Trophoblast cell (in vitro differentiated cells and primary cell): Measurements from ENCODE around the gene CDKAL1.

Experiments
- DNase-seq, 2 donors: peaks; one replicate each; pipeline ENCODE4 v3.0.0-alpha.2; 2016
- H2AFZ ChIP-seq: 2 replicates; pipeline ENCODE4 v1.6.1; 2013; ENCODE audit warnings: low read length, moderate library complexity, mild to moderate bottlenecking; ENCODE audit not compliant: insufficient read depth, poor library complexity
- H2AK5ac ChIP-seq: 2 replicates; pipeline ENCODE4 v1.6.1; 2013; ENCODE audit warnings: mild to moderate bottlenecking, low read length
- H2BK120ac ChIP-seq: 2 replicates; pipeline ENCODE4 v1.6.1; 2013; ENCODE audit warnings: low read length, mild to moderate bottlenecking, moderate library complexity; ENCODE audit not compliant: insufficient read depth, poor library complexity
- H2BK12ac ChIP-seq: 2 replicates; pipeline ENCODE4 v1.6.1; 2013; ENCODE audit warnings: mild to moderate bottlenecking, low read length, moderate library complexity
- H2BK5ac ChIP-seq: 2 replicates; pipeline ENCODE4 v1.6.1; 2013; ENCODE audit warnings: low read length, low read depth, moderate library complexity, mild to moderate bottlenecking; ENCODE audit not compliant: poor library complexity
- H3K14ac ChIP-seq: 2 replicates; pipeline ENCODE4 v1.6.1; 2013; ENCODE audit warnings: mild to moderate bottlenecking, low read length
- H3K18ac ChIP-seq: 2 replicates; pipeline ENCODE4 v1.6.1; 2013; ENCODE audit warnings: mild to moderate bottlenecking, low read length
- H3K23ac ChIP-seq: 2 replicates; pipeline ENCODE4 v1.6.1; 2013; ENCODE audit warnings: low read length
- H3K27ac ChIP-seq: 2 replicates; pipeline ENCODE4 v1.5.1; 2013; ENCODE audit warnings: low read depth, mild to moderate bottlenecking, inconsistent platforms, low read length, moderate library complexity
- H3K27me3 ChIP-seq: 2 replicates; pipeline ENCODE4 v1.6.1; 2013; ENCODE audit warnings: inconsistent platforms, mild to moderate bottlenecking, low read length, moderate library complexity; ENCODE audit not compliant: insufficient read depth
- H3K36me3 ChIP-seq, 2 experiments: 1 replicate in 1 of 2; 2 replicates in 1 of 2; pipeline ENCODE4 v1.6.1; 2013; ENCODE audit warnings: low read length in 2 of 2, mild to moderate bottlenecking in 2 of 2, moderate library complexity in 1 of 2; ENCODE audit not compliant: insufficient read depth in 2 of 2, control insufficient read depth in 1 of 2
- H3K4ac ChIP-seq: 2 replicates; pipeline ENCODE4 v1.6.1; 2013; ENCODE audit warnings: low read depth, mild to moderate bottlenecking, low read length, moderate library complexity
- H3K4me1 ChIP-seq, 2 experiments: 1 replicate in 1 of 2; 2 replicates in 1 of 2; pipeline ENCODE4 v1.6.1; 2013; ENCODE audit warnings: low read length in 2 of 2, mild to moderate bottlenecking in 2 of 2, moderate library complexity in 1 of 2; ENCODE audit not compliant: insufficient read depth in 2 of 2, control insufficient read depth in 1 of 2
- H3K4me2 ChIP-seq: 2 replicates; pipeline ENCODE4 v1.6.1; 2013; ENCODE audit warnings: inconsistent platforms, mild to moderate bottlenecking, low read length, moderate library complexity
- H3K4me3 ChIP-seq: 2 replicates; pipeline ENCODE4 v1.5.1; 2013; ENCODE audit warnings: mild to moderate bottlenecking, low read depth, low read length, inconsistent platforms
- H3K79me1 ChIP-seq: one replicate; pipeline ENCODE4 v1.6.1; 2013; ENCODE audit warnings: low read length
- H3K79me2 ChIP-seq: 2 replicates; pipeline ENCODE4 v1.6.1; 2013; ENCODE audit warnings: low read length, mild to moderate bottlenecking; ENCODE audit not compliant: control insufficient read depth, insufficient read depth, poor library complexity
- H3K9ac ChIP-seq: 2 replicates; pipeline ENCODE4 v1.6.1; 2013; ENCODE audit warnings: mild to moderate bottlenecking, low read length
- H3K9me3 ChIP-seq: 2 replicates; pipeline ENCODE4 v1.6.1; 2013; ENCODE audit warnings: low read depth, mild to moderate bottlenecking, control low read depth, inconsistent platforms, low read length; ENCODE audit not compliant: insufficient read depth
- H4K12ac ChIP-seq: 2 replicates; pipeline ENCODE4 v1.6.1; 2013; ENCODE audit warnings: low read depth, mild to moderate bottlenecking, low read length, moderate library complexity
- H4K8ac ChIP-seq: 2 replicates; pipeline ENCODE4 v1.6.1; 2013; ENCODE audit warnings: low read depth, mild to moderate bottlenecking, low read length, moderate library complexity
- H4K91ac ChIP-seq: one replicate; pipeline ENCODE4 v1.6.1; 2013; ENCODE audit warnings: low read depth, mild to moderate bottlenecking, low read length, moderate library complexity
- WGBS: extraction: QIAGEN DNeasy Blood & Tissue Kit; methylation state at CpG from one replicate; pipeline ENCODE4 v1.1.7; 2013; ENCODE audit warnings: missing lambda C conversion rate; ENCODE audit not compliant: insufficient read length, insufficient coverage; ENCODE audit errors: extremely low coverage; 5-methylcytosine and 5-hydroxymethylcytosine counted together

Gene CDKAL1

DNA sequence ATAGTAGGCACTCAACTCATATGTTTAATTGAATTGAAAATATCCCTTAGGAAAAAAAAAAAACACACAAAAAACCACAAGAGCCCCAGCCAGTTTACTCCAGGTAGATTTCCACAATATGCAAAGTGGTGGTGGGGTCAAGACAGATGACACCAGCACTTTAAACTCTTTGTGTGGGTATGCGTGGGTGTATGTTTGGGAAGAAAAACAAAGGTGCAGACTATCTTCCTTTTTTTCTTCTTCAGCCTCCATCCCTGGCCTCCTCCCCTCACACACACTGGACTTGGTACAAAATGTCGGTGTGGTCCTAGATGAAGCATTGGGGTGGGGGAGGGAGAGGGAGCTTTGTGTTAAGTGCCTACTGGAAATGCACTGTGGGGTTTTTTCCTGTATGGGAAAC lies 42.2 kb upstream of the CDKAL1 start:
- Histone ChIP-seq H3K36me3 (peaks cover 19 to 28% of the 10 kb centered on the region in 2 experiments), H3K4ac (no peak overlapping the region), H4K8ac (no peak overlapping the region), H3K4me1 (no peaks in the 10 kb centered on the region), H3K79me2 (no peaks in the 10 kb centered on the region), H3K9ac (no peak overlapping the region), H3K27me3 (no peaks in the 10 kb centered on the region), H3K4me2 (no peak overlapping the region), H2BK120ac (no peak overlapping the region), H2AFZ (no peak overlapping the region), H4K12ac (no peak overlapping the region), H3K18ac (no peak overlapping the region), H3K23ac (no peak overlapping the region), H3K9me3 (no peaks in the 10 kb centered on the region), H2BK12ac (no peak overlapping the region), H4K91ac (no peak overlapping the region), H3K79me1 (no peaks in the 10 kb centered on the region), H3K14ac (no peak overlapping the region), H2BK5ac (no peak overlapping the region), H2AK5ac (no peak overlapping the region), H3K4me3 (no peak overlapping the region), H3K27ac (no peak overlapping the region)
- WGBS: no CpG with 5 or more reads among the region's 2 CpGs
- DNase-seq: no peak

GRCh38 chr6:20497216-20498040 lies 36.8 kb upstream of the CDKAL1 start:
- no peak overlapping the region for H2AK5ac ChIP-seq
- no peak overlapping the region for H4K12ac ChIP-seq
- no peak overlapping the region for H3K27ac ChIP-seq
- H3K36me3 ChIP-seq: peaks cover 2 to 3% of the 10 kb centered on the region in 2 experiments
- no peak overlapping the region for H4K91ac ChIP-seq
- no peak for DNase-seq
- no peak overlapping the region for H2BK120ac ChIP-seq
- no peak overlapping the region for H2AFZ ChIP-seq
- H3K79me1 ChIP-seq: no peaks in the 10 kb centered on the region
- no peak overlapping the region for H3K4me3 ChIP-seq
- H2BK12ac ChIP-seq: no peak overlapping the region
- no peak overlapping the region for H2BK5ac ChIP-seq
- no peak overlapping the region for H3K23ac ChIP-seq
- no peaks in the 10 kb centered on the region for H3K27me3 ChIP-seq
- H3K9me3 ChIP-seq: no peaks in the 10 kb centered on the region
- no peak overlapping the region for H3K9ac ChIP-seq
- no CpG with 5 or more reads among the region's 8 CpGs for WGBS
- H4K8ac ChIP-seq: no peak overlapping the region
- H3K18ac ChIP-seq: no peak overlapping the region
- no peak overlapping the region for H3K4ac ChIP-seq
- H3K14ac ChIP-seq: no peak overlapping the region
- H3K79me2 ChIP-seq: no peaks in the 10 kb centered on the region
- H3K4me1 ChIP-seq: no peaks in the 10 kb centered on the region
- H3K4me2 ChIP-seq: no peak overlapping the region

DNA sequence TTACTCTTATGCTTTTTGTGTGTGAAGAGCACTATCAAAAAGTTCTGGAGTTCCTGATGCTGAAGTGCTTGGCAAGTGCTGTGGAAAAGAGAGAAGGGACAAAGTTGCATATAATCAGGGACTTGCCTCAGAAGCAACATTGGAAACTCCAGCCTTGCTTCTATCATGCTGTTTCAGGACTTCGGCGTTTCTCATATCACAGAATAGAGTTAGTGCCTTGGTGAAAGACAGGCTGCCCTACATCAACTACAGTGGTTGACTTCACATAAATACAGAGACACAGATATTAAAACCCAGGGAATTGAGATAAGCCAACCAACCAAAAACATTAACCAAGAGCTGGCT lies 36.2 kb upstream of the CDKAL1 start:
- Histone ChIP-seq H2BK12ac (no peak overlapping the region), H3K79me2 (no peaks in the 10 kb centered on the region), H3K4me3 (no peak overlapping the region), H3K23ac (no peak overlapping the region), H3K18ac (no peak overlapping the region), H3K9me3 (no peaks in the 10 kb centered on the region), H2AK5ac (no peak overlapping the region), H2BK5ac (no peak overlapping the region), H3K36me3 (peaks cover 2 to 3% of the 10 kb centered on the region in 2 experiments), H3K4me2 (no peak overlapping the region), H3K27ac (no peak overlapping the region), H3K4me1 (no peaks in the 10 kb centered on the region), H4K8ac (no peak overlapping the region), H4K91ac (no peak overlapping the region), H3K79me1 (no peaks in the 10 kb centered on the region), H3K9ac (no peak overlapping the region), H3K14ac (no peak overlapping the region), H2BK120ac (no peak overlapping the region), H4K12ac (no peak overlapping the region), H3K4ac (no peak overlapping the region), H2AFZ (no peak overlapping the region), H3K27me3 (no peaks in the 10 kb centered on the region)
- DNase-seq: no peak
- no CpG with 5 or more reads among the region's 2 CpGs for WGBS

- H3K36me3 ChIP-seq: no peaks in the 10 kb centered on the region
- H2BK5ac ChIP-seq: no peak overlapping the region
- H3K9me3 ChIP-seq: no peaks in the 10 kb centered on the region
- H4K12ac ChIP-seq: no peak overlapping the region
- DNase-seq: no peak
- no peaks in the 10 kb centered on the region for H3K27me3 ChIP-seq
- H2BK120ac ChIP-seq: no peak overlapping the region
- H4K8ac ChIP-seq: no peak overlapping the region
- H2AFZ ChIP-seq: no peak overlapping the region
- H3K4me3 ChIP-seq: no peak overlapping the region
- H3K27ac ChIP-seq: no peak overlapping the region
- H3K4me1 ChIP-seq: no peaks in the 10 kb centered on the region
- no peak overlapping the region for H3K14ac ChIP-seq
- no peak overlapping the region for H4K91ac ChIP-seq
- no peak overlapping the region for H3K4ac ChIP-seq
- H2AK5ac ChIP-seq: no peak overlapping the region
- no peaks in the 10 kb centered on the region for H3K79me2 ChIP-seq
- no peak overlapping the region for H3K23ac ChIP-seq
- H3K18ac ChIP-seq: no peak overlapping the region
- no peak overlapping the region for H3K4me2 ChIP-seq
- H2BK12ac ChIP-seq: no peak overlapping the region
- no CpG with 5 or more reads among the region's 2 CpGs for WGBS
- no peak overlapping the region for H3K9ac ChIP-seq
- H3K79me1 ChIP-seq: no peaks in the 10 kb centered on the region
Observed at GRCh38 chr6:20509212-20509611, 25.0 kb upstream of the CDKAL1 start.
